HepG2 (cell line): ENCODE measurements around the gene MEIS1. TPM values are rescaled to one million over a fixed set of nuclear protein-coding genes. Genes with fewer than 3 reads are reported as not detected.

ENCODE experiments used
- ATAC-seq: fragments of 200-7000 bp; cut with Tn5 transposase; 3 replicates; pipeline ENCODE4 v1.9.1; 2020; ENCODE audit warnings: mild to moderate bottlenecking, moderate library complexity
- BruUV-seq: library from RNA; stranded (reverse); fragments of 400-500 nt; replicated peaks from 2 replicates; lab custom pipeline; 2021; lab: Mats Ljungman, UMichigan
- CTCF ChIA-PET: fragments of 300-600 bp; formaldehyde crosslinking; extraction: SDS; loops from one replicate; lab custom pipeline; 2021; ENCODE audit warnings: low total read pairs, inconsistent platforms, low intra/inter-chr PET ratio; lab: Yijun Ruan, JAX
- POLR2A ChIA-PET: fragments of 350-600 bp; sonication (Branson Sonifier 250); formaldehyde crosslinking; loops from one replicate; lab custom pipeline; 2020; ENCODE audit warnings: antibody characterized with exemption, inconsistent platforms; lab: Yijun Ruan, JAX
- DNase-seq: peaks from one replicate; pipeline ENCODE4 v3.0.0-alpha.2; 2015; ENCODE audit warnings: low spot score
- FAIRE-seq: peaks from 3 replicates; lab custom pipeline; 2011; peaks lifted over from hg19 to GRCh38; lab: Jason Lieb, UNC
- H2AFZ ChIP-seq: one replicate; pipeline ENCODE4 v1.6.1; 2011; ENCODE audit warnings: low read length, inconsistent platforms
- H3K27ac ChIP-seq: fragments of 300-600 bp; 3 replicates; pipeline ENCODE4 v1.8.0; 2011; ENCODE audit warnings: mixed run types, mild to moderate bottlenecking, mixed read lengths, low read length, inconsistent platforms; ENCODE audit not compliant: insufficient read depth; ENCODE audit errors: extremely low read length
- H3K27me3 ChIP-seq, 2 experiments: fragments of 200-600 bp in 1 of 2; 2 replicates in 1 of 2; 3 replicates in 1 of 2; pipeline versions ENCODE4 v1.6.0 to v1.8.0; 2011; ENCODE audit warnings: low read length in 2 of 2, mild to moderate bottlenecking in 2 of 2, moderate library complexity in 2 of 2, inconsistent platforms in 1 of 2; ENCODE audit not compliant: insufficient read depth in 2 of 2, control insufficient read depth in 1 of 2
- H3K36me3 ChIP-seq, 2 experiments: fragments of 200-600 bp in 1 of 2; replicated peaks in 1 of 2; 2 replicates in 1 of 2; 3 replicates in 1 of 2; pipeline versions ENCODE4 v1.5.1 to v1.8.0; 2011; ENCODE audit warnings: low read length in 2 of 2, inconsistent platforms in 1 of 2; ENCODE audit not compliant: insufficient read depth in 2 of 2, control insufficient read depth in 1 of 2
- H3K4me1 ChIP-seq: 2 replicates; pipeline ENCODE4 v1.5.1; 2012; ENCODE audit warnings: low read length, inconsistent platforms; ENCODE audit not compliant: insufficient read depth
- H3K4me2 ChIP-seq: 2 replicates; pipeline ENCODE4 v1.6.0; 2011; ENCODE audit warnings: low read depth, low read length, inconsistent platforms
- H3K4me3 ChIP-seq, 3 experiments: fragments of 200-600 bp in 1 of 3; sonication (generic), shearing (Covaris generic) in 1 of 3; replicated peaks in 1 of 3; 2 replicates each; pipeline ENCODE4 v1.5.1; 2011 to 2016; ENCODE audit warnings: low read length in 3 of 3, inconsistent platforms in 2 of 3, low read depth in 2 of 3, mild to moderate bottlenecking in 2 of 3, control low read depth in 1 of 3, mixed read lengths in 1 of 3; ENCODE audit not compliant: insufficient read depth in 1 of 3
- H3K79me2 ChIP-seq: one replicate; pipeline ENCODE4 v1.6.1; 2011; ENCODE audit warnings: low read length, inconsistent platforms; ENCODE audit not compliant: insufficient read depth
- H3K9ac ChIP-seq: 2 replicates; pipeline ENCODE4 v1.6.0; 2011; ENCODE audit warnings: mild to moderate bottlenecking, low read depth, low read length, inconsistent platforms; ENCODE audit not compliant: insufficient read depth
- H3K9me3 ChIP-seq: 2 replicates; pipeline ENCODE4 v1.5.1; 2012; ENCODE audit warnings: mild to moderate bottlenecking, low read length
- H4K20me1 ChIP-seq: 2 replicates; pipeline ENCODE4 v1.6.0; 2011; ENCODE audit warnings: inconsistent platforms, mild to moderate bottlenecking, low read length, moderate library complexity; ENCODE audit not compliant: insufficient read depth
- HNRNPLL ChIP-seq: fragments of 200-400 bp; formaldehyde crosslinking; IDR thresholded peaks from 2 replicates; pipeline ENCODE4 v1.6.1; 2017; ENCODE audit warnings: mild to moderate bottlenecking, low read depth, low read length; ENCODE audit not compliant: poor library complexity, severe bottlenecking
- JUNB ChIP-seq: sonication (generic); formaldehyde crosslinking; IDR thresholded peaks from 2 replicates; pipeline ENCODE4 v1.8.0; 2022; ENCODE audit warnings: missing genetic modification reagents, mild to moderate bottlenecking, borderline replicate concordance
- KAT2B ChIP-seq: fragments of 150-350 bp; IDR thresholded peaks from 2 replicates; pipeline ENCODE4 v1.6.1; 2014; ENCODE audit warnings: low read depth, low read length, borderline replicate concordance
- KDM5A ChIP-seq: fragments of 200-600 bp; sonication (generic); IDR thresholded peaks from 2 replicates; pipeline ENCODE4 v1.7.0; 2018; ENCODE audit warnings: antibody characterized with exemption, mild to moderate bottlenecking, low read length, borderline replicate concordance
- KLF15 ChIP-seq: sonication (generic); formaldehyde crosslinking; IDR thresholded peaks from 2 replicates; pipeline ENCODE4 v1.8.1; 2023; ENCODE audit warnings: borderline replicate concordance, mild to moderate bottlenecking, inconsistent platforms, missing genetic modification reagents, mixed read lengths
- PAF1 ChIP-seq: IDR thresholded peaks from 2 replicates; pipeline ENCODE4 v1.6.1; 2016; ENCODE audit warnings: missing genetic modification reagents, missing compliant biosample characterization
- TSC22D2 ChIP-seq: sonication (generic); formaldehyde crosslinking; IDR thresholded peaks from 2 replicates; pipeline ENCODE4 v1.5.1; 2020; ENCODE audit warnings: missing genetic modification reagents, mild to moderate bottlenecking, borderline replicate concordance
- WGBS: methylation state at CpG from one replicate; pipeline ENCODE4 v1.1.6; 2017; ENCODE audit warnings: low lambda C conversion rate; 5-methylcytosine and 5-hydroxymethylcytosine counted together
- in situ Hi-C: cut with HindIII; loops from 2 replicates; pipeline ENCODE4 v1.10.0; 2017; ENCODE audit warnings: low pct_unique_long_range_greater_than_20kb; ENCODE audit not compliant: extremely low pct_ligation_motif_present
- intact Hi-C: fragments of 100-400 bp; cut with micrococcal nuclease; formaldehyde crosslinking; loops from one replicate; pipeline ENCODE4 v1.10.0; 2022; ENCODE audit not compliant: unreplicated experiment
- polyA plus RNA-seq, 8 experiments: library from polyadenylated mRNA; depleted of rRNA in 3 of 8; stranded (reverse) in 7 of 8; unstranded in 1 of 8; fragments of >200 nt; fragmentation: Illumina TruSeq in 4 of 8; extraction: Trizol in 4 of 8; gene quantifications; 2 replicates each; pipeline versions ENCODE4 v1.2.1 to v1.2.3, GENCODE V29; 2011 to 2016; ENCODE audit warnings: low read depth in 4 of 8, missing spikeins in 1 of 8, mixed read lengths in 1 of 8; ENCODE audit not compliant: insufficient read depth in 1 of 8
- total RNA-seq, 5 experiments: library from RNA; depleted of rRNA; stranded (reverse); fragments of >200 nt; fragmentation: Illumina TruSeq; extraction: Trizol; gene quantifications; 2 replicates each; pipeline ENCODE4 v1.2.3, GENCODE V29; 2016; ENCODE audit warnings: low read depth in 1 of 5
- TF ChIP-seq, protein P1 (sequence below): sonication (generic); formaldehyde crosslinking; IDR thresholded peaks from 2 replicates; pipeline ENCODE4 v1.9.0; 2021; ENCODE audit warnings: missing genetic modification reagents, mild to moderate bottlenecking, borderline replicate concordance
- TF ChIP-seq, protein P2 (sequence below): sonication (generic); formaldehyde crosslinking; IDR thresholded peaks from 2 replicates; pipeline ENCODE4 v1.9.0; 2022; ENCODE audit warnings: missing genetic modification reagents, mild to moderate bottlenecking, borderline replicate concordance

The MEIS1 gene
- total and polyA plus RNA-seq, 2 of the 13 experiments (the other 11 are each of a cell fraction or from before 2014, with no cell fraction given) = 3.8 to 6.0 TPM

DNA sequence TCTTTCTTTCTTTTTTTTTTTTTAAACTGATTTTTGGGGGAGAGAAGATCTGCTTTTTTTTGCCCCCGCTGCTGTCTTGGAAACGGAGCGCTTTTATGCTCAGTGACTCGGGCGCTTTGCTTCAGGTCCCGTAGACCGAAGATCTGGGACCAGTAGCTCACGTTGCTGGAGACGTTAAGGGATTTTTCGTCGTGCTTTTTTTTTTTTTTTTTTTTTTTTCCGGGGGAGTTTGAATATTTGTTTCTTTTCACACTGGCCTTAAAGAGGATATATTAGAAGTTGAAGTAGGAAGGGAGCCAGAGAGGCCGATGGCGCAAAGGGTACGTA lies 587 bp downstream of the MEIS1 start:
- Histone ChIP-seq H3K4me1 (peaks cover 19% of the 10 kb centered on the region), H4K20me1 (no peaks in the 10 kb centered on the region), H2AFZ (peak overlapping the region; percentile 94), H3K27me3 (peaks cover 0 to 11% of the 10 kb centered on the region in 2 experiments; a peak in 3 of 5 replicates), H3K4me3 (peak overlapping the region; percentile 71 to 93 (median 85)), H3K9me3 (no peaks in the 10 kb centered on the region), H3K27ac (peak overlapping the region; percentile 72), H3K79me2 (no peaks in the 10 kb centered on the region), H3K9ac (peak overlapping the region; percentile 66), H3K36me3 (no peaks in the 10 kb centered on the region), H3K4me2 (peak overlapping the region; percentile 99)
- TSS peak; percentile 84 for BruUV-seq
- DNase-seq (no peak), FAIRE-seq (no peak), ATAC-seq (no peak)
- WGBS = 12% methylated on average over 15 of the region's 15 CpGs
- in situ Hi-C loops (loop anchor here (10.0 to 25.0 kb wide), 5 partner anchors 777 to 1602 kb away; no protein-coding TSS in a partner anchor), intact Hi-C loops (loop anchor here (1.0 kb wide), 1 partner anchor 140 kb away; no protein-coding TSS in a partner anchor)
- TF ChIP-seq KLF15 (CRISPR knock-in tag) (no peak), JUNB (no peak), KAT2B (no peak), KDM5A (no peak), PAF1 (CRISPR knock-in tag) (no peak), HNRNPLL (no peak), TSC22D2 (CRISPR knock-in tag) (no peak)
- TF ChIP-seq, protein P1, sequence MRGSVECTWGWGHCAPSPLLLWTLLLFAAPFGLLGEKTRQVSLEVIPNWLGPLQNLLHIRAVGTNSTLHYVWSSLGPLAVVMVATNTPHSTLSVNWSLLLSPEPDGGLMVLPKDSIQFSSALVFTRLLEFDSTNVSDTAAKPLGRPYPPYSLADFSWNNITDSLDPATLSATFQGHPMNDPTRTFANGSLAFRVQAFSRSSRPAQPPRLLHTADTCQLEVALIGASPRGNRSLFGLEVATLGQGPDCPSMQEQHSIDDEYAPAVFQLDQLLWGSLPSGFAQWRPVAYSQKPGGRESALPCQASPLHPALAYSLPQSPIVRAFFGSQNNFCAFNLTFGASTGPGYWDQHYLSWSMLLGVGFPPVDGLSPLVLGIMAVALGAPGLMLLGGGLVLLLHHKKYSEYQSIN (CRISPR knock-in tag) = no peak
- TF ChIP-seq, protein P2, sequence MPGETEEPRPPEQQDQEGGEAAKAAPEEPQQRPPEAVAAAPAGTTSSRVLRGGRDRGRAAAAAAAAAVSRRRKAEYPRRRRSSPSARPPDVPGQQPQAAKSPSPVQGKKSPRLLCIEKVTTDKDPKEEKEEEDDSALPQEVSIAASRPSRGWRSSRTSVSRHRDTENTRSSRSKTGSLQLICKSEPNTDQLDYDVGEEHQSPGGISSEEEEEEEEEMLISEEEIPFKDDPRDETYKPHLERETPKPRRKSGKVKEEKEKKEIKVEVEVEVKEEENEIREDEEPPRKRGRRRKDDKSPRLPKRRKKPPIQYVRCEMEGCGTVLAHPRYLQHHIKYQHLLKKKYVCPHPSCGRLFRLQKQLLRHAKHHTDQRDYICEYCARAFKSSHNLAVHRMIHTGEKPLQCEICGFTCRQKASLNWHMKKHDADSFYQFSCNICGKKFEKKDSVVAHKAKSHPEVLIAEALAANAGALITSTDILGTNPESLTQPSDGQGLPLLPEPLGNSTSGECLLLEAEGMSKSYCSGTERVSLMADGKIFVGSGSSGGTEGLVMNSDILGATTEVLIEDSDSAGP (CRISPR knock-in tag) = no peak
- POLR2A ChIA-PET = interaction anchor here (0.7 kb wide), 1 partner anchor 22 kb away, joined by 3 read pairs; no protein-coding TSS in a partner anchor
- CTCF ChIA-PET = no interaction called here
